Measurements from ENCODE around the gene MBNL1.

Gene MBNL1

DNA sequence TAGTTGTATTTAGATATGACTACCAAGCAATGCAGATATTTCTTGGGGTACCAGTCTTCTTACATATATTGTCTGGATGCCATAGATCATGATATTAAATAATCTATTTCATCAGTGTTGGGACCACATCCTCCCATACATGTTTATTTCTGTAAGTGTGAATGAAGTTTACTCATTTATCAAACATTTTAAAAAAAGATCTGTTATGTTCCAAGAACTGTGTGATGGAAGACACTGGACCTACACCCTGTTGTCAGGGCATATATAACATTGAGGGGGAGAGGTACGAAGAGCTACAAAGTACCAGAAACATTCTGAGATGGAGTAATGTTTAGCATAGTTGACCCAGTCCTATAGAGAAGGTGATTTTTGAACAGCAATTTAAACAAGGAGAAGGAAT lies 26.6 kb downstream of the MBNL1 start:
- DNase-seq (ENCODE audit: low read depth in 1 of 2, low spot score in 1 of 2): no peak

DNA sequence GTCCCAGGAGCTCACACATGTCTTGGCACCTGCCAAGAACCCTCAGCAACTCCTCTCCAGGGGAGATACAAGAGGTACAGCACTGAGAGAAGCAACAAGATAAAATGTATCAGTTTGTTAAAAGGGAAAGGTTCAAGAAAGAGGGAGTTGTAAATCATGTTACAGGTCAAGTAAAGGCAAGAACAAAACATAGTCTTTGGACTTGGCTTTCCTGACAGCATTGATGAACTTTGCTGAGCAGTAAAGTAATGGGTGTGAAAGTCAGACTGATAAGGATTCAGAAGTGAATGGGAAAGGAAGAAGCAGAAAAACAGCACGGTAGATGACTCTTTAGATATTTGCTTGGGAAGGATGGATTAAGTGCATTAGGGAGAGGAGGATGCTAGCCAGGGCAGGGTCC lies 27.1 kb downstream of the MBNL1 start:
- no peak for DNase-seq (ENCODE audit: low read depth in 1 of 2, low spot score in 1 of 2)

DNA sequence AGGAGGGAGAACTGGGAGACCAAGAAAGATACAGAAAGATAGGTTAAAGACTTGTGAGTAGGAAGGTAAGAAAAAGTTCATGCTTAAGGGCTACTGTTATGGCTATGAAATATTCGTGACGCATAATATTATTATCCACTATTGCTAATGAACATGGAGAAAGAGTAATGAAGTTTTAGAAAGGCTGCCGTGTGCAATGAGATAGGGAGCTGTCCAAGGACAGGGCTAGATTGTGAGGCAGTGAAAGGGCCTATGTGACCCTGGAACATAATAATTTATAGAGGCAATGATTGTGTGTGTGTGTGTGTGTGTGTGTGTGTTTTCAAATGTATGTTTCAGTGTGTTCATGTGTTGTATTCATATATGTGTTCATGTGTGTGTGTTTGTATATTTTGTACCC lies 27.7 kb downstream of the MBNL1 start:
- DNase-seq (ENCODE audit: low read depth in 1 of 2, low spot score in 1 of 2): no peak

DNA sequence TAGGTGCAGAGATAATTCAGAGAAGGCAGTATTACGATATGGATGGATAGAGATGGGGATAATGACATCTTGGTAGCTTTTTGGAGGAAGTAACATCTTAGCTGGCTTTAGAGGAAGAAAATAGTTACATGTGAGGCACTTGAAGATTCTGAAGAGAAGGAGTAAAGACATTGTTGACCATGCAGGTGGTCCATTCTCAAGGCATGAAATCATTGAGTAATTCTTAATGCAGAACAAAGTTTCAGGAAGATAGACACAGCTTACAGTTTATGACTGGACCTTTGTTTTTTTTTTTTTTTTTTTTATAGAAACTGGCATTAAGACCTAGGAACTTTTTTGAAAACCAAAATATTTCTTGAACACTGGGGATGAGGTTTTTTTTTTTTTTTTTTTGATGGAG lies 28.2 kb downstream of the MBNL1 start:
- DNase-seq (ENCODE audit: low read depth in 1 of 2, low spot score in 1 of 2): no peak

DNA sequence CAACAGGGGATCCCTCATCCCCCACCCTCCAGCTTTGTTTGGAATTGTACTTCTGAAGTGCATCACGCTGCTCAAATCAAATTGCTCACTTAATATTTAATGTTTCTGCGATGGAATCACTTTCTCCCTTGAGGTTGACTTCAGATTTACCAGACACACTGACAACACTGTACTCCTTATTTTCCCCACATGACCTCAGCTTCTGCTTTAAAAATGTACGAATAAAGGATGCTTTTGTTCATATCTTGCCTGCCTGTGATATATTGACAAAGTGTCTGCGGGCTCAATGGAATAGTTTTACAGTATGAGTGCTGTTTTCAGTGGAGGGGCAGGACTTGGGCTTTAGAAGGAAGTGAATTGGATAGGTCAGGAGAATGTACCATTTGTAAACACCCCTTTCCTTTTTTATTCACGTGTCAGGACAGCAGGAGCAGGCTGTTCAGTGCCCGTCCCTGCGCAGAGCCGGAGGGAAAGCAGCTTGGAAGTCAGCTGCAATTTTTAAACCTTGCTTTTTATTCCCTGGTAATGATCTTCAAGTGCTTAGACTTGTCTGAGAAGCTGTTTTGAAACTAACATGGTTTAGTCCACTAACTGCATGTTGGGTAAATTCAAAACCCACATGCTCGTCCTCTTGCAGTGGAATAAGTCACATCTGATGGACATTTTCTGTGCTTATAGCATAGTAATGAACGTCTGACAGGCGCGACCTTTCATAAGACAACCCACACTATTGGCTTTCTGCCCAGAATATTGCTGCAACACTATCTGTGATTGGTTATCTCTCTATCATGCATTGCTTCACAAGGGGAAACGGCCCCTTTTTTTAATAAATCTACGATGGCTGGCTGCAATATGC lies 29.9 kb downstream of the MBNL1 start:
- DNase-seq (ENCODE audit: low read depth in 1 of 2, low spot score in 1 of 2): peak in 1 of 2 donors; percentile 65

DNA sequence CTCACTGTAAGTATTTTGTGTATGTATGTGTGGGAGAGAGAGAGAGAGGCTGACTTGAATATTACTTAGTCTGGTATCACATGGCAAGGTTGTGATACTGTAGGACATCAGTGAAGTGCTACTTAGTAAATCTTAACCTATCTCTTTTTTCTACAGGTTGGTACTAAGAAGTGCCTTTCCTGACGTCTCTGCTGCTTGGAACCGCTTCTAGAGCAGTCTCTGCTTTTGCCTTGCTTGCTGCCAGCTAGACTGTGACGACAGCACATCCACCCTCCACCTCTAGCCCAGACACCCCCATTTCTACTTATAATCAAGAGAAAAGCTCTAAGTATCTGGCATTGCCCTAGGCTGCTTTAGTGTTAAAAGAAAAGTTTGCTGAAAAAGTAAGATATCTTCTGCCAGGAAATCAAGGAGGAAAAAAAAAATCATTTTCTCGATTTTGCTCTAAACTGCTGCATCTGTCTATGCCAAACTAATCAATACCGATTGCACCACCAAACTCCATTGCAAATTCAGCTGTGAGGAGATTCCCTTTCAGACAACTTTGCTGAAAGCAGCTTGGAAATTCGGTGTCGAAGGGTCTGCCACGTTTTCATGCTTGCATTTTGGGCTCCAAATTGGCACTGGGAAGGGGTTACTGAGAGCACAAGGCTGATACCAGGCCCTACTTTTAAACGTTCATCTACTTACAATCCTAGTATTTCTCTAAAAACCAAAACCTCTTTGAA lies 30.7 kb downstream of the MBNL1 start:
- DNase-seq (ENCODE audit: low read depth in 1 of 2, low spot score in 1 of 2): no peak

DNA sequence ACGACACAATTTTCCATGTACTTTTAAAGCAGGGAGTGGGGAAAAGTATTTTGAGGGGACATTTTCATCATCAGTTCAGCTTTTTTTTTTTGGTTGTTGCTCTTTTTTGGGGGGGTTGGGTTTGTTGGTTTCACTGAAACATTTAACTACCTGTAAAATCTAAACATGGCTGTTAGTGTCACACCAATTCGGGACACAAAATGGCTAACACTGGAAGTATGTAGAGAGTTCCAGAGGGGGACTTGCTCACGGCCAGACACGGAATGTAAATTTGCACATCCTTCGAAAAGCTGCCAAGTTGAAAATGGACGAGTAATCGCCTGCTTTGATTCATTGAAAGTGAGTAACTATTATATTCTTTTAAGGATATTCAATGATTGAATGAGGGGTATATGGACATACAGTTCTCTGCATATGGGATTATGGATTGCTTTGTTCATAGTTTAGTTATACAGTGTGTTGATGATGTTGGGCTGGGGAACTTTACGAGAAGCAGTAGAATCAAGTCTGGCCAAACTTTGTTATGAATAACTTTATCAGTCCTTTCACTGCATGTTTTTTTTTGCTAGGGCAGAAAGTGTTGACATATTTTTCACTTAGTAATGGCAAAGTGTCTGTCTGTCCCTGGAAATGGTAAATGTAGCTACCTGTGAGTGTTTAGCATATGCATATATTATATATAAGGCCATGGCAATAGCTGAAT lies 31.5 kb downstream of the MBNL1 start:
- no peak for DNase-seq (ENCODE audit: low read depth in 1 of 2, low spot score in 1 of 2)

DNA sequence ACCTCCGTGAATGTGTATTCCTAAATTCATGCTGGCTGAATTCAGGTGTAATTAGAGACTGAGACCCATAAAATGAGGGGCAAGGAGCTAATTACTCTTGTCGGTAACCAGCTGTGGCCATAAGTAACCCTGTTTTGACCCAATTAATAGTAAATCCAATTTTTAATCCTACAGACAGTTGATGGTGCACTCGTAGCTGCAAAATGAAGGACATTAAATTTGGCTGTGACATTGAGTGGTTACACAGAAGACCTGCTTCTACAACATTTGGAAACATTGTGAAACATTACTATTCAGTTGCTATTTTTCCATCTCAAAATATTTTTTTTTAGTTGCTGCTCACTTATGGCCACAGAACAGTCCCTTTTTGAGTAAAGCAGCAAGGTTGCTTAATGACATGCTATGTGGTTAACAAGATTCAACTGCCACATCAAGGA lies 33.0 kb downstream of the MBNL1 start:
- DNase-seq (ENCODE audit: low read depth in 1 of 2, low spot score in 1 of 2): no peak

DNA sequence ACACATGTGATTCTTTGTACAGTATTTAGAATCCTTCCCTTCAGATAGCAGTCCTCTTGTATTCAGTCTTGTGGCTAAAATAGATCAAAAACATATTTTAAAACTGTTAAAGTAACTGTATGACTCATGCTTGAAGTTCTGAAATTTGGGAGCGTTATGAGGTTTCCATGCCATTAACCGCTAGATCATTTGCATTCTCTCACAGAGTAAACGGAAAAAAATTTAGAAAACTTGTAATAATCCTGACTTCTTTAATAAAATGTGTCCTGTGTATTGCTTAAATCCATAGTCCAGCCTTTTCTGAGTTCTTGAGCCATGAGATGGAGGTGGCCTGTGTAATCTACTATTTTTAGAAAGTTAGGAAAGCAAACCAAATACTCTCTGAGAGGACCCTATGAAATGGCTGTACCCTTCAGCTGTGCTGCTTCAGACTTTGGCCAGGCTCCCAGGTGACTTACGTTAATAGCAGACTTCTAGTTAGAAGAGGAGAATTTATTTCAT lies 33.8 kb downstream of the MBNL1 start:
- no peak for DNase-seq (ENCODE audit: low read depth in 1 of 2, low spot score in 1 of 2)

DNA sequence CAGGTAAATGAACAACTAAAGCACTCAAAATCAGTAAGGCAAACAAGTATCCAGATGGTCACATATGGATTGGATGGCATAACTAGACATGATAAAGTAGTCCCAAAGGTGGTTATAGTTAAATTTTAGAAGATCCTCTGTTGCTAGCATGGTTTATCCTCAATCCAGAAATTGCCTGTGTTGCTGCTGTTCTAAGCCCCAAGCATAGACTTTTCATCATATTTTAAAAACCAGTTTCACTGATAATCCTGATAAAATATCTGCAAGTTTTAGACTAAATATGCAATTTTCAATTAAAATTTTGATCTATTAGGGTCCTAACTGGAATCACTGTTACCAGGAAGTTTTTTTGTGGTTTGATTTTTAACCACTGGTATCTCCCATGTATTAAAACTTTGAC lies 35.4 kb downstream of the MBNL1 start:
- no peak for DNase-seq (ENCODE audit: low read depth in 1 of 2, low spot score in 1 of 2)

DNA sequence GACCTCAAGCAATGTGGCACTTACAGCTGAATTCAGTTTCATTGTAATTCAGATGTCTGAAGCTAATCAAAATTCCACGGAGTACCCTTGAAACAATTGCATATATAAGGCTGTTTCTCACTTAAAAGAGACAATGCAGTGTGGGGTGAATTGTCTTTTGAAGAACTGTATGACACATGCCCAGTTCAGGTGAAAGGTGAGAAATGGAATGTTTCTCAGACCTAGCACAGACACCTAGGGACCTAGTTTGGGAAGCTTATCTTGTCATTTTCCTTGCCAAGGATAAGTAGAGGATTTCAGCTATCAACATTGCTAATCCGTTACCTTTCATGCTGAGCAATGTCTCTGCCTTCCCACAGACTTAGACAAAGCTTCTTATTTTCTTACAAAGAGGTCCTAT lies 36.3 kb downstream of the MBNL1 start:
- DNase-seq (ENCODE audit: low read depth in 1 of 2, low spot score in 1 of 2): no peak

DNA sequence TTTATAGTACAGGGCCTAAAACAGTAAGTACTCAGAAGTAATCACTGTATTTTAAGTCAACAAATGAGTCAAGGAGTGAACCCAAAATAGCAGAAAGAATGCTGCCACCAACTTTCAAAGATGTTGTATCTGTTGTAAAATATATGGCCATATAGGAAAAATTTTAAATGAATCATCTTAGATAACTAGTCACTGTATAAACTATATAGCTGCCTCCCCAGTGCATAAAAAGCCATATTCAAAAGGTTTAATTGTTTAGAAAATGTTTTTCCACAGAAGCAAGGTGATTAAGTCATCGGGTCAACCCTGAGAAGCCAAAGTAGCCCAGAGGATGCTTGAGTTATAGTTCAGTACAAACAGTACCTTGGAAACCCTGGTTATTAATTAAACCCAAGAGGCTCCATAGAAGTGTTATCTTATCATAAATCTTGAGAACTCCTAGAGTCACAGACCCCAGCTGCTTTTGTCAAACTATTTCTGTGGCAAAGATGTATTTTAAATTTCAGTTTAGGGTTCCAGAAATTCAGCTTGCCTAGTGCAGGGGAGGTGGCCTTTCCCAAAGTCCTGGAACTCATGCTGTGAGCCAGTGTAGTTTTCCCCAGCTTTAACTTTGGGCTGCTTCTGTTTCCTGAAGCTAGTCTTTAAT lies 39.2 kb downstream of the MBNL1 start:
- no peak for DNase-seq (ENCODE audit: low read depth in 1 of 2, low spot score in 1 of 2)

DNA sequence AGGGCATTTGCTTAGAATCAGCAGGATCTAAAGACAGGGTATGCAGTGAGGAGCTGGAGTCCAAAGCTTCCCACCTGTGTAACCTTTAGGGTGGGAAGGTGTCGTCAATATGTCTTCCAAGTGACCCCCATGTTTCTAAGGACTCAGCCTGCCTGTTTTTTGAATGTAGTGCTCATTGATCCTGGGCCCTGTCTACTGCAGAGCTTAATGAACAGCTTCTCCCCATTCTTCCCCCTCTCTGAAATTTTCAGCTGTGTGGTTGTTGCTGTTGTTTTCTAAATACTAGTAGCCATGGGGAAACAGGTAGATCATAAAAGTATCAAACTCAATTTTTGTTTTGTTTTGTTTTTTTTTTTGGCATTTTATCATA lies 39.7 kb downstream of the MBNL1 start:
- DNase-seq (ENCODE audit: low read depth in 1 of 2, low spot score in 1 of 2): no peak

DNA sequence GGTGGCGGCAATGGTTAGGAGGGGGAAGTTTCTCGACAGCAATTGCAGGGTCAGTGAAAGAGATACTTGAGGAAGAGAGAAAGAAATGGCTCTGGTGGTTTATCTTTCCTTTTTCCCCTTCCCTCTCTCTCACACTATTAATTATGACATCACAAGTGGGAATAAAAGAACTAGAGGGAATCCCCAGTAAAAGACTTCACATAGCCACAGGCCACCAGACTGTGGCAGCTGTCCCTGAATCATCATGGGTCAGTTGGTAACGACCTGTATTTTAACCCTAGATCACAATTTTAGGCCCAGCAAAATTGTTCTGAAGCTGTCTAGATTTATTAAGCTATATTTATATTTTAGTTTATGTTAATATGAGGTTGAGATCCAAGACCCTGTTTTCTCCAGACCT lies 40.3 kb downstream of the MBNL1 start:
- no peak for DNase-seq (ENCODE audit: low read depth in 1 of 2, low spot score in 1 of 2)

DNA sequence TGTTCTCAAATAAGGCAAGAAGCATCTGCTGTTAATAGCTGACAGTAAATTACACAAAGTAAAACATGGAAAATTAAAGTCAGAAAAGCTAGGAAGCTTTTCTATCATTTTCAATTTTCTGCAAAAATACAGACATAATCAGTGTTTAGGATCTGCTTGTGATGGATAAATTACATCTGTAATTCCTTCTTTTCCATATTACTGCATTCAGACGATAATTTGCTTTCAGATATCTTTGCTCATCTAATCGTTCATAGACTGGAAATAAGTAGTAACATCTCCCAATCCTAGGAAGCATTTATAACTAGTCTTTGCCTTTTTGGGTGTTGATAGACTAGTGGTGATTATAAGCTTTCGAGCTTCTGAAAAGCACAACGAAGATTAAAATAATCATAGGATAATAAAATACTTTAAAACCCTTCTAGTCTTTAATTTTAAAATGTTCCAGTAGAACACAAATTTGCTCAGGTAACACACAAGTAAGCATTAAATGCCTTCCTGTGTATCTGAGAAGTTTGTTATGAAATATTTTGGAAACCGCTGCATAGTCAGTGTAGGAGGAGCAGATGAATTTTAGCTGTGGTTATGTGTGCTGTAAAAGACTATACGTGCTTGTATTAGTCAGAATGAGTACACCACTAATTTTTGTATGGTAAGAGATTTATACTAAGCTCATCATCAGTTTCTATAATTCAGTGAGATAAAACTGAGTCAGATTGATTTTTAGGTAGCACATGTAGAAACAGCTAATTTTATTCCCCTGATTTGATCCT lies 41.0 kb downstream of the MBNL1 start:
- no peak for DNase-seq (ENCODE audit: low read depth in 1 of 2, low spot score in 1 of 2)

DNA sequence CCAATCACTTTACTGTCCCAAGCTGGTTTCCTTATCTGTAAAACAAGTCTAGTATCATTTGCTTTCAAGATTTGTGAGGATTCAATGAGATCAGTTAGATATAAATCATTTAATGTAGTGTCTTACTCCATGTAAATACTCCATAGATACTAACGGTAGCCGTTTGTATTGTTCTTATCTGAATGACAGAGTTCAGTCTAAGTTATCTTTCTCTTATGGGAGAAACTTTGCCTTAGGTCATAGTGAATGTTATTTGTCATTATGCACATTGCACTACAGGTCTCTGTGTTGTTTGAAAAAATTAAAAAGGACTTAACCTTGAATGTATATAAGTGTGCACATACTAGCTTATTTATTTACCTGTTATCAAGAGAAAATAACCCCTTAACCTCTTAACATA lies 44.7 kb downstream of the MBNL1 start:
- no peak for DNase-seq (ENCODE audit: low read depth in 1 of 2, low spot score in 1 of 2)

DNA sequence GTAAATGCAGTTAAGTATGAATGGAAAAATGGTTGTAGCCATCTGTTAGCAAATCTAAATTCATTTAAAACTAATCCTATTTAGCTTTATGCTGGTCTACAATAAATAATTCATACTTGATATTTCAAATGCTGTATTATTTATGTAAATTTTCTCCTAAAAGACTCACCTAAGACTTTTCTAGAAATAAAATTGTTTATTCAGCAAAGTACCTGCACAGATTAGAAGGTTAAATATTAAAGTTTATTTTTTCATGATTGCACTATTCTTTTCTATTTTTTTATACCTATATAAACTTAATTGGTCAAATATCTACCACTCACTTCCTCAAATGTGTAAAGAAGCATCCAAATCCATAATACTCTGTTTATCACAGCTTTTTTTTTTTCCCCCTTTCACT lies 45.2 kb downstream of the MBNL1 start:
- DNase-seq (ENCODE audit: low read depth in 1 of 2, low spot score in 1 of 2): no peak

DNA sequence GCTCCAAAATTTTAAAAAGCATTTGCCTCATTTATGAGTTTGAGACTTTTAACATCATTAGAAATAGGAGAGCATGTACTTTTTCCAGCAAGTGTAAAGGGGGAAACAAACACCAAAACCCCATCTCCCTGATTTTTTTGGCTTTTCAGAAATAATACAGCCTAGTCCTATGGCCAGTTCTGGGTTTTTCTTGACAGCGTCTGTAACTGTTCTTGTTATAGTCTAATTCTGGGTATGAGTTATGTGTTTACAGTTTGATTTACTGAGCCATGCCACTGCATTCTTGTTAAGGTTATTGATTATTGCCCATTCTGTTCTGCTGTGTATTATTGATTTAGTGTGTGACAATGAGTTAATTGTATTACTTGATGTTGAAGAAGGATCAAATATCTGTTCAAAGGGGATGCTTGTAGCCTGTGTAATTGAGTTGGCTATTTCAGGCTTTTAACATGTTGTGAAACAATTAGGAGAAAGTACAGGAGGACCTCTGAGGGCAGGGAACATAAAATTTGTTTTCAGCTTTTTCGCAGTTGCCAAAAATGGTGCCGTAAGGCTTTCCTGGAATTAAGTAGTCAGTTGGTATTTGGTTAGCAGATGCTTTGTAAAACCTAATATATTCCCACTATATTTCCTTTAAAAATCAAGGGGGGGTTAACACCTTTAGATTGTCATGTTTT lies 46.1 kb downstream of the MBNL1 start:
- DNase-seq (ENCODE audit: low read depth in 1 of 2, low spot score in 1 of 2): no peak

DNA sequence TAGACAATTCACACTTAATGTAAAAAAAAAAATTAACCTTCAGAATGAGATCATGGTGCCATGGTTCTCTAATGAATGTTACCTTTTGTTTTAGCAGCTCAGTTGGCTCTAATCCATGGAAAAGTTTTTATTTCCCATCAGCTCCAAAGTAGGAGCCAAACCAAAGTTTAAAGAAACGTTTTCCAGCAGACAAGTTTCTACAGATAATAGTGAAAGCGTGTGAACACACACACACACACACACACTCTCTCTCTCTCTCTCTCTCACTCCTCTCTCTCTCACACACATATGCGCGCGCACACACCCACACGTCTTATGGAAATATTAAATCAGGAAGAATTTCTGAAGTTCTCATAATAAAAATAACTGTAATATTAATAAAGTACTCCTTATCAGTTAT lies 46.9 kb downstream of the MBNL1 start:
- no peak for DNase-seq (ENCODE audit: low read depth in 1 of 2, low spot score in 1 of 2)

DNA sequence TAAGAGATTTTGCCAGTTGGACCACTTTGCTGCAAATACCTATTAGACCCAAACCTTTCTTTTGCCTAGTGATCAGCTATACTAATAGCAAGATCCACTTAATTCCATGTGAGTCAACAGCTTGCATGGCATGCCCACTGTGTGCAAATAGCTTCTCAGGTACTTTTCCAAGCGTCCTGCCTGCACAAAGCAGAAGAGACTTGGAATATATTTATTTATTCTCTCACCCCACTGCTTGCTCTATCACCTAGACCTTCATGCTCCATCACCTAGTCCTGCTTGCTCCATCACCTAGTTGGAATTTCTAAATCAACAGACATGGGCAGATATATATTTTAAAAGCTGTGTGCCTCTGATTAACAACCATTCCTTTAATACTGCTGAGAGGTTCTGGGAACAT lies 47.6 kb downstream of the MBNL1 start:
- no peak for DNase-seq (ENCODE audit: low read depth in 1 of 2, low spot score in 1 of 2)
